GM12891 (cell line): ENCODE measurements around the gene KCNMB3. TPM values are rescaled to one million over a fixed set of nuclear protein-coding genes. Genes with fewer than 3 reads are reported as not detected.

Experiments
- DNase-seq: peaks from one replicate; pipeline ENCODE4 v3.0.0; 2011; ENCODE audit warnings: low spot score; ENCODE audit not compliant: insufficient read length
- FAIRE-seq: peaks from 2 replicates; lab custom pipeline; 2011; peaks lifted over from hg19 to GRCh38; lab: Jason Lieb, UNC
- PAX5 ChIP-seq: IDR thresholded peaks from 2 replicates; pipeline ENCODE4 v1.6.1; 2011; ENCODE audit warnings: low read length, moderate library complexity, mild to moderate bottlenecking; ENCODE audit not compliant: insufficient read depth, severe bottlenecking
- POLR2A ChIP-seq: IDR thresholded peaks from 2 replicates; pipeline ENCODE4 v1.6.1; 2011; ENCODE audit warnings: low read depth, low read length, control low read depth
- POLR2AphosphoS5 ChIP-seq: IDR thresholded peaks from 2 replicates; pipeline ENCODE4 v1.6.1; 2011; ENCODE audit warnings: low read depth, low read length, control low read depth
- POU2F2 ChIP-seq: IDR thresholded peaks from 2 replicates; pipeline ENCODE4 v1.6.1; 2011; ENCODE audit warnings: low read depth, mild to moderate bottlenecking, control low read depth, low read length, moderate library complexity
- SPI1 ChIP-seq: IDR thresholded peaks from 2 replicates; pipeline ENCODE4 v1.6.1; 2011; ENCODE audit warnings: low read depth, low read length, control low read depth
- TAF1 ChIP-seq: IDR thresholded peaks from 2 replicates; pipeline ENCODE4 v1.6.1; 2011; ENCODE audit warnings: low read depth, low read length, control low read depth
- polyA plus RNA-seq: library from polyadenylated mRNA; unstranded; fragments of >200 nt; gene quantifications from one replicate; pipeline ENCODE4 v1.2.1, GENCODE V29; 2012; ENCODE audit warnings: low read depth, missing spikeins, inconsistent platforms; ENCODE audit not compliant: missing spikeins

The KCNMB3 gene, protein sequence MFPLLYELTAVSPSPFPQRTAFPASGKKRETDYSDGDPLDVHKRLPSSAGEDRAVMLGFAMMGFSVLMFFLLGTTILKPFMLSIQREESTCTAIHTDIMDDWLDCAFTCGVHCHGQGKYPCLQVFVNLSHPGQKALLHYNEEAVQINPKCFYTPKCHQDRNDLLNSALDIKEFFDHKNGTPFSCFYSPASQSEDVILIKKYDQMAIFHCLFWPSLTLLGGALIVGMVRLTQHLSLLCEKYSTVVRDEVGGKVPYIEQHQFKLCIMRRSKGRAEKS
- 3.9 TPM for polyA plus RNA-seq

DNA sequence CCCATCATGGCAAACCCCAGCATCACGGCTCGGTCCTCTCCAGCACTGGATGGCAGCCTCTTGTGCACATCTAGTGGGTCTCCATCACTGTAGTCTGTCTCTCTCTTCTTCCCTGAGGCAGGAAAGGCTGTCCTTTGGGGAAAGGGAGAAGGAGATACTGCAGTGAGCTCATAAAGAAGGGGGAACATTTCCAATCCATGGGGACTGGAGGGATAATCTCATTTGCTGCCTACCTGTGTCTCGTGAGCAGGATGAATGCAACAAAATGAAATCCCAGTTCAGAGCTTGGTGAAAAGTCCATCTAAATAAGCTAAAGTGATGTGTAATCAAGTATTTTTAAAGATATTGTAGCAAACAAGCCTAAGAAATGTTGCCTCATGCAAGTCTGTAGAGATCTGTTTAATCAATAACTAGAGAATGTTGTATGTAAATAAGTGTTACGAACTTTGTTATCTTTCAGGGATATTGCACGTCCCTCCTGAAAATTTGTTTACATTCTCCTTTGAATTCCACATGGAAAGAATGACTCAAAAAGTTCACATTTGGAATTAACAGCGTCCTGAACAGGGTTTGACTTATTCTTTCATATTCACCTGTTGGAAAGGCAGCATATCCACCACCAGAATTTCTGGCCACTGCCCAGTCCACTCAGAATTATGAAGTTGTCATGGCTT is at the start of gene KCNMB3:
KCNMB3 (minus strand) TSS at position 312 of the 674 bp plus-strand sequence; CDS start at position 188, 124 bp downstream.
- TF ChIP-seq SPI1 (no peak), POU2F2 (no peak)
- DNase-seq (no peak), FAIRE-seq (no peak)

- TF ChIP-seq SPI1 (no peak), POLR2A (no peak), POU2F2 (no peak), PAX5 (no peak), POLR2AphosphoS5 (no peak), TAF1 (no peak)
- DNase-seq (no peak), FAIRE-seq (peak; percentile 40)
These were observed 49.2 kb upstream of the KCNMB3 start for GRCh38 chr3:179299999-179300613.

GRCh38 chr3:179299316-179299715 is 48.4 kb upstream of the KCNMB3 start:
- DNase-seq (no peak), FAIRE-seq (no peak)
- TF ChIP-seq POU2F2, result no peak
- no peak for TF ChIP-seq SPI1
- TF ChIP-seq POLR2AphosphoS5, result no peak
- no peak for TF ChIP-seq TAF1
- TF ChIP-seq PAX5, result no peak
- no peak for TF ChIP-seq POLR2A

DNA sequence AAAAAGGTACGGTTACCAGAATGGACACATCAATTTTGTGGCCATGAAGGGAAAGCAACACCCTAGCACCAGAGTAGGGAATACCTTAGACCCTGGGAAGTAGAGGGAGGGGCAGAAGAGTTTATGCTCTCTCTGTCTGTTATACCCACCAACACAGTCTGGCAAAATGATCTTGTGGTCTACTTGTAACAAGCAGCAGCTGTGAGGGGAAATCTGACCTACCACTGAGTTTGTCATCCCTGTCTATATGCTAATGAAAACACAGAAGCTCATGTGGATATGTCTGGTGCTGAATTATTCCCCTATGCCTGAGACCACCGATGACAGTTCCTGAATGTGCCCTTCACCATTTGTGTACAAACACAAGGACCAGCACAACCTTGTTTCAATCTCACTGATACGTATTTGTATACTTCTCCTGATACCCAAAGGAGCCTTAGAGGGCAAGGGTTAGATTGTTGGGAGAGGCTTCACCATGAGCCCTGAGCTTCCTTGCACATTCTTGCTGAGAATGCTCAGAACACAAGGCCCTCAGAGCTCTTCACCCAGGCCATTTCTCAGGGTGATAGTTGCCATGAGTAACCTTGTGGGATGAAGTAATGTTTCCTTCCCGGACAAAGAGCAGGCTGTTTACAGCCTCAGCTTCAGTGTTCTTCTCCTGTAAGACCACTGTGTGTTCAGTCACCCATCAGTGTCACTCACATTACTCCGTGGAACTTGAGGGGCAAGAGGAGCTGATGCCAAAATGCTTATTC is 47.2 kb upstream of the KCNMB3 start:
- no peak for TF ChIP-seq SPI1
- TF ChIP-seq PAX5, result no peak
- no peak for TF ChIP-seq POLR2AphosphoS5
- no peak for TF ChIP-seq TAF1
- TF ChIP-seq POLR2A, result no peak
- no peak for TF ChIP-seq POU2F2
- DNase-seq (no peak), FAIRE-seq (no peak)

DNA sequence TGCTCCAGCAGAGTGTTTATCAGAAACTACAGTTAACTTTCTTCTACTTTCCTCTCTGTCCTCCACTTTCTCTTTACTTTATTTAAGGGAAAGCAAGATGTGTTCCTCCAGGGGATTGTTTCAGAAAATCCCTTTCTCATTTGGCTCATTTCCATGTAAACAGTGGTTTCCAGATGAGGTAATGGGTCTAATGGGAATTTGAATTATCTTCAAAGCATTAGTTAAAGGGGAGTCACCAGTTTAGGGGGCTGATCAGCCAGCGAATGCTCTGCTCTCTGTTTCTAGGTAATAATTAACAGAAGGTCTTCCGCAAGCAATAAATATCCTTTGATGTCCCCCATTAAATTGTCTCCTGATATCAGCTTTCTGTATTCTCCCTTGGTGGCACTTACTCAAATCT is 41.5 kb upstream of the KCNMB3 start:
- FAIRE-seq (no peak), DNase-seq (no peak)
- TF ChIP-seq POU2F2 (no peak), POLR2AphosphoS5 (no peak), SPI1 (no peak), PAX5 (no peak), TAF1 (no peak)

DNA sequence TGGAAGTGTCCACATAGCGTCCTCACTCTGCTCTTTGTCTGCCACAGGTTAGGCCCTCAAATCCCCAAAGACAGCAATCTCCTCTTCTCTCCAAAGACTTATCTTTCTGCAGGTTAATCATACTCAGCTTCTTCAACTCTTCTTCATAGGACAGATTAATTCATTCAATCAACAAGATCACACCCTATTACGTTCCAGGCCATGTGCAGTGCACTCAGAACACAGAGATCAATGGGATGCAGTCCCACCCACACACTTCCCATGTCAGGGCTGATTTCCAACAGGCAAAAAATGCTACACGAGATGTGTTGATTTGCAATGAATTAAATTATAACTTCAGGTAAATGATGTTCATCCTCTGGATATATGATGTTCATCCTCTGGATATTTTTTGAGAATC is 38.4 kb upstream of the KCNMB3 start:
- no peak for FAIRE-seq
- no peak for DNase-seq
- TF ChIP-seq POLR2A, result no peak
- no peak for TF ChIP-seq TAF1
- TF ChIP-seq SPI1, result no peak
- no peak for TF ChIP-seq POLR2AphosphoS5
- no peak for TF ChIP-seq PAX5
- TF ChIP-seq POU2F2, result no peak

DNA sequence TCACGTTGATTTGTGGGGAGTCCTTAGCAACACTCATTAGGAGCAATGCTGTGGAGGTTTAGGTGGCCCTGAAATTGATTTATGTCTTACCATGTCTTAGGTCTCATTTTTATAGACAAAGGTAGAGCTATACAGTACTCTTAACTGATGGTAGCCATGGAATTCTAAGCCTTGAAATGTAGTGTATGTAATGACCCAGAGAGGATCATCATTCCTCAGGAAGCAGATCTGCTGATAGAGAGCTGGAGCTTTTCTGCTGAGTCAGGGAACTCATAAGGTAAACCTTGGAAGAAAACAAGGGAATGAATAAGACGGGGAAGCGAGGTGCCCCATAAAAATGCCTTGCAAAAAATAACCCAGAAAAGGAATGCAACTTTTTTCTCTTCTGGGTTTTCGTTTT is 37.9 kb upstream of the KCNMB3 start:
- FAIRE-seq (no peak), DNase-seq (no peak)
- TF ChIP-seq POU2F2 (no peak), POLR2AphosphoS5 (no peak), POLR2A (no peak), TAF1 (no peak), PAX5 (no peak), SPI1 (no peak)

GRCh38 chr3:179286331-179286730 is 35.4 kb upstream of the KCNMB3 start:
- TF ChIP-seq SPI1 (no peak), TAF1 (no peak), POLR2A (no peak), POU2F2 (no peak), PAX5 (no peak), POLR2AphosphoS5 (no peak)
- FAIRE-seq, result no peak
- no peak for DNase-seq

GRCh38 chr3:179281825-179282224 is 30.9 kb upstream of the KCNMB3 start:
- FAIRE-seq, result no peak
- no peak for DNase-seq
- TF ChIP-seq SPI1 (no peak), POLR2AphosphoS5 (no peak), POU2F2 (no peak), PAX5 (no peak), POLR2A (no peak), TAF1 (no peak)
